Osteoblast (primary cell): ENCODE results near the gene SELENOW. TPM values are rescaled to one million over a fixed set of nuclear protein-coding genes. Genes with fewer than 3 reads are reported as not detected.
"Not testable (repeated sequence)": the region's sequence is repeated elsewhere in the genome, so short reads cannot be mapped to it uniquely, and the experiment has no call there.

Experiments used
- DNase-seq: peaks from one replicate; pipeline ENCODE4 v3.0.0; 2011; ENCODE audit warnings: low spot score, mixed read lengths; ENCODE audit not compliant: insufficient read length; ENCODE audit errors: missing footprints
- H2AFZ ChIP-seq: 2 replicates; pipeline ENCODE4 v1.6.0; 2011; ENCODE audit warnings: mild to moderate bottlenecking, low read length
- H3K27ac ChIP-seq: 2 replicates; pipeline ENCODE4 v1.5.1; 2011; ENCODE audit warnings: mild to moderate bottlenecking, low read depth, low read length, moderate library complexity
- H3K27me3 ChIP-seq: 2 replicates; pipeline ENCODE4 v1.6.0; 2012; ENCODE audit warnings: mild to moderate bottlenecking, control low read depth, inconsistent platforms, low read length, moderate library complexity; ENCODE audit not compliant: insufficient read depth
- H3K36me3 ChIP-seq: 2 replicates; pipeline ENCODE4 v1.5.1; 2011; ENCODE audit warnings: mild to moderate bottlenecking, low read length, control low read depth, moderate library complexity; ENCODE audit not compliant: insufficient read depth
- H3K4me1 ChIP-seq: 2 replicates; pipeline ENCODE4 v1.5.1; 2011; ENCODE audit warnings: mild to moderate bottlenecking, low read length, control low read depth, moderate library complexity; ENCODE audit not compliant: insufficient read depth
- H3K4me2 ChIP-seq: 2 replicates; pipeline ENCODE4 v1.6.0; 2011; ENCODE audit warnings: mild to moderate bottlenecking, low read length; ENCODE audit not compliant: insufficient read depth
- H3K4me3 ChIP-seq: fragments of 200-600 bp; sonication (generic); 3 replicates; pipeline ENCODE4 v1.5.1; 2012; ENCODE audit warnings: mild to moderate bottlenecking, low read length, inconsistent platforms; ENCODE audit not compliant: insufficient read depth
- H3K79me2 ChIP-seq: 2 replicates; pipeline ENCODE4 v1.6.0; 2012; ENCODE audit warnings: mild to moderate bottlenecking, low read length, control low read depth, inconsistent platforms; ENCODE audit not compliant: insufficient read depth
- H3K9me3 ChIP-seq: 2 replicates; pipeline ENCODE4 v1.5.1; 2011; ENCODE audit warnings: low read depth, low read length, control low read depth
- H4K20me1 ChIP-seq: 2 replicates; pipeline ENCODE4 v1.6.0; 2012; ENCODE audit warnings: mild to moderate bottlenecking, low read length, control low read depth; ENCODE audit not compliant: insufficient read depth
- CTCF ChIP-seq: IDR thresholded peaks from 2 replicates; pipeline ENCODE4 v1.5.1; 2011; ENCODE audit warnings: mild to moderate bottlenecking, low read depth, low read length, moderate library complexity; ENCODE audit errors: extremely low read depth
- total RNA-seq: library from RNA; depleted of rRNA; stranded (reverse); fragments of >200 nt; gene quantifications from 2 replicates; pipeline ENCODE4 v1.2.3, GENCODE V29; 2012

The SELENOW gene
- total RNA-seq, 1 donor, result 76.7 TPM

- H3K27ac ChIP-seq, result no peak overlapping the region
- no peaks in the 10 kb centered on the region for H3K4me1 ChIP-seq
- no peaks in the 10 kb centered on the region for H3K79me2 ChIP-seq
- DNase-seq, result no peak
- no peaks in the 10 kb centered on the region for H3K9me3 ChIP-seq
- no peak overlapping the region for H3K4me2 ChIP-seq
- no peak overlapping the region for H3K4me3 ChIP-seq
- TF ChIP-seq CTCF, result no peak
- H2AFZ ChIP-seq, result no peak overlapping the region
- peaks cover 2% of the 10 kb centered on the region for H3K27me3 ChIP-seq
- H4K20me1 ChIP-seq, result peaks cover 3% of the 10 kb centered on the region
- no peaks in the 10 kb centered on the region for H3K36me3 ChIP-seq
Measured at GRCh38 chr19:47769534-47769933, 9.0 kb upstream of the SELENOW start.

- DNase-seq, H3K27me3 ChIP-seq, H3K4me2 ChIP-seq, H3K79me2 ChIP-seq, H3K36me3 ChIP-seq, H2AFZ ChIP-seq, H4K20me1 ChIP-seq, H3K4me3 ChIP-seq, H3K27ac ChIP-seq, H3K9me3 ChIP-seq, H3K4me1 ChIP-seq: not testable (repeated sequence)
Measured at GRCh38 chr19:47771291-47771690, 7.2 kb upstream of the SELENOW start.

GRCh38 chr19:47776568-47776967 lies 1.9 kb upstream of the SELENOW start:
- no peak overlapping the region for H3K27ac ChIP-seq
- H3K9me3 ChIP-seq, result no peaks in the 10 kb centered on the region
- H3K4me2 ChIP-seq, result no peak overlapping the region
- no peak overlapping the region for H3K4me3 ChIP-seq
- H3K4me1 ChIP-seq, result peaks cover 14% of the 10 kb centered on the region
- no peak for DNase-seq
- peaks cover 20% of the 10 kb centered on the region for H4K20me1 ChIP-seq
- peaks cover 37% of the 10 kb centered on the region for H3K79me2 ChIP-seq
- H3K27me3 ChIP-seq, result peaks cover 2% of the 10 kb centered on the region
- no peak overlapping the region for H2AFZ ChIP-seq
- no peak for TF ChIP-seq CTCF
- peaks cover 10% of the 10 kb centered on the region for H3K36me3 ChIP-seq

GRCh38 chr19:47777245-47778048 lies 1.1 kb upstream of the SELENOW start:
- Histone ChIP-seq H3K4me1 (peaks cover 14% of the 10 kb centered on the region), H4K20me1 (peaks cover 27% of the 10 kb centered on the region), H3K4me3 (peak overlapping the region; percentile 98), H3K4me2 (peak overlapping the region; percentile 96), H3K36me3 (peaks cover 17% of the 10 kb centered on the region), H3K79me2 (peaks cover 37% of the 10 kb centered on the region)
- DNase-seq, H3K9me3 ChIP-seq, H3K27ac ChIP-seq, H2AFZ ChIP-seq, H3K27me3 ChIP-seq: not testable (repeated sequence)

- Histone ChIP-seq H4K20me1 (peaks cover 27% of the 10 kb centered on the region), H3K27ac (peak overlapping the region; percentile 96), H2AFZ (peak overlapping the region; percentile 99), H3K79me2 (peaks cover 37% of the 10 kb centered on the region), H3K27me3 (no peaks in the 10 kb centered on the region), H3K4me3 (peak overlapping the region; percentile 98), H3K36me3 (peaks cover 28% of the 10 kb centered on the region), H3K9me3 (no peaks in the 10 kb centered on the region), H3K4me2 (peak overlapping the region; percentile 96), H3K4me1 (peaks cover 14% of the 10 kb centered on the region)
- DNase-seq, result peak; percentile 82
- no peak for TF ChIP-seq CTCF
Measured at GRCh38 chr19:47778954-47779351, 450 bp downstream of the SELENOW start.
